IMR-90 (cell line): ENCODE measurements around the gene UBE2E2.

ENCODE experiments used
- BHLHE40 ChIP-seq: fragments of 150-350 bp; IDR thresholded peaks from 2 replicates; pipeline ENCODE4 v1.6.1; 2016; ENCODE audit warnings: mild to moderate bottlenecking, low read depth, low read length
- CEBPB ChIP-seq: IDR thresholded peaks from 2 replicates; pipeline ENCODE4 v1.6.1; 2012; ENCODE audit warnings: low read depth, low read length, improper control_type of control experiment
- FOS ChIP-seq: fragments of 150-350 bp; IDR thresholded peaks from 2 replicates; pipeline ENCODE4 v1.6.1; 2016; ENCODE audit warnings: low read depth, low read length
- MAZ ChIP-seq: IDR thresholded peaks from 2 replicates; pipeline ENCODE4 v1.6.1; 2012; ENCODE audit warnings: low read depth, mild to moderate bottlenecking, low read length, improper control_type of control experiment, moderate library complexity, borderline replicate concordance
- POLR2A ChIP-seq: IDR thresholded peaks from 2 replicates; pipeline ENCODE4 v1.6.1; 2012; ENCODE audit warnings: mild to moderate bottlenecking, low read depth, low read length
- RAD21 ChIP-seq: IDR thresholded peaks from 2 replicates; pipeline ENCODE4 v1.6.1; 2012; ENCODE audit warnings: low read length, improper control_type of control experiment
- RCOR1 ChIP-seq: IDR thresholded peaks from 2 replicates; pipeline ENCODE4 v1.6.1; 2012; ENCODE audit warnings: mild to moderate bottlenecking, low read length, improper control_type of control experiment; ENCODE audit not compliant: insufficient replicate concordance
- TF ChIP-seq, protein P1 (sequence below): conservative IDR thresholded peaks from 2 replicates; pipeline ENCODE4 v1.5.1; 2012; ENCODE audit warnings: mild to moderate bottlenecking, low read depth, low read length, improper control_type of control experiment
- TF ChIP-seq, protein P2 (sequence below): fragments of 150-350 bp; IDR thresholded peaks from 2 replicates; pipeline ENCODE4 v1.6.1; 2016; ENCODE audit warnings: low read depth, mild to moderate bottlenecking, low read length, moderate library complexity, borderline replicate concordance
- TF ChIP-seq, protein P3 (sequence below): fragments of 150-350 bp; IDR thresholded peaks from 2 replicates; pipeline ENCODE4 v1.6.1; 2017; ENCODE audit warnings: mild to moderate bottlenecking, antibody characterized with exemption, low read length, low read depth

GRCh38 chr3:23263796-23264195, 60.7 kb downstream of the UBE2E2 start:
- TF ChIP-seq, protein P1, sequence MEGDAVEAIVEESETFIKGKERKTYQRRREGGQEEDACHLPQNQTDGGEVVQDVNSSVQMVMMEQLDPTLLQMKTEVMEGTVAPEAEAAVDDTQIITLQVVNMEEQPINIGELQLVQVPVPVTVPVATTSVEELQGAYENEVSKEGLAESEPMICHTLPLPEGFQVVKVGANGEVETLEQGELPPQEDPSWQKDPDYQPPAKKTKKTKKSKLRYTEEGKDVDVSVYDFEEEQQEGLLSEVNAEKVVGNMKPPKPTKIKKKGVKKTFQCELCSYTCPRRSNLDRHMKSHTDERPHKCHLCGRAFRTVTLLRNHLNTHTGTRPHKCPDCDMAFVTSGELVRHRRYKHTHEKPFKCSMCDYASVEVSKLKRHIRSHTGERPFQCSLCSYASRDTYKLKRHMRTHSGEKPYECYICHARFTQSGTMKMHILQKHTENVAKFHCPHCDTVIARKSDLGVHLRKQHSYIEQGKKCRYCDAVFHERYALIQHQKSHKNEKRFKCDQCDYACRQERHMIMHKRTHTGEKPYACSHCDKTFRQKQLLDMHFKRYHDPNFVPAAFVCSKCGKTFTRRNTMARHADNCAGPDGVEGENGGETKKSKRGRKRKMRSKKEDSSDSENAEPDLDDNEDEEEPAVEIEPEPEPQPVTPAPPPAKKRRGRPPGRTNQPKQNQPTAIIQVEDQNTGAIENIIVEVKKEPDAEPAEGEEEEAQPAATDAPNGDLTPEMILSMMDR: no peak
- TF ChIP-seq CEBPB (peak; percentile 32; the same call in 1 of the 2 replicates), POLR2A (no peak), RAD21 (no peak), BHLHE40 (no peak), FOS (peak; percentile 37; the same call in 1 of the 2 replicates), RCOR1 (no peak), MAZ (no peak)
- TF ChIP-seq, protein P2, sequence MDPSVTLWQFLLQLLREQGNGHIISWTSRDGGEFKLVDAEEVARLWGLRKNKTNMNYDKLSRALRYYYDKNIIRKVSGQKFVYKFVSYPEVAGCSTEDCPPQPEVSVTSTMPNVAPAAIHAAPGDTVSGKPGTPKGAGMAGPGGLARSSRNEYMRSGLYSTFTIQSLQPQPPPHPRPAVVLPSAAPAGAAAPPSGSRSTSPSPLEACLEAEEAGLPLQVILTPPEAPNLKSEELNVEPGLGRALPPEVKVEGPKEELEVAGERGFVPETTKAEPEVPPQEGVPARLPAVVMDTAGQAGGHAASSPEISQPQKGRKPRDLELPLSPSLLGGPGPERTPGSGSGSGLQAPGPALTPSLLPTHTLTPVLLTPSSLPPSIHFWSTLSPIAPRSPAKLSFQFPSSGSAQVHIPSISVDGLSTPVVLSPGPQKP: no peak
- TF ChIP-seq, protein P3, sequence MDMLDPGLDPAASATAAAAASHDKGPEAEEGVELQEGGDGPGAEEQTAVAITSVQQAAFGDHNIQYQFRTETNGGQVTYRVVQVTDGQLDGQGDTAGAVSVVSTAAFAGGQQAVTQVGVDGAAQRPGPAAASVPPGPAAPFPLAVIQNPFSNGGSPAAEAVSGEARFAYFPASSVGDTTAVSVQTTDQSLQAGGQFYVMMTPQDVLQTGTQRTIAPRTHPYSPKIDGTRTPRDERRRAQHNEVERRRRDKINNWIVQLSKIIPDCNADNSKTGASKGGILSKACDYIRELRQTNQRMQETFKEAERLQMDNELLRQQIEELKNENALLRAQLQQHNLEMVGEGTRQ: no peak
